ENCODE measurements around the gene BRD9.

GRCh38 chr5:851076-851475, 41.5 kb downstream of the BRD9 start:
- TF ChIP-seq CTCF (IDR thresholded peaks at IDR 0.05) (no peak), POLR2A (IDR thresholded peaks at IDR 0.05; ENCODE audit: low read depth) (no peak), EP300 (IDR thresholded peaks at IDR 0.05) (no peak)

Measured in esophagus muscularis mucosa (tissue), 4 donors.